ENCODE results near the gene ELAPOR2.
"Not testable (repeated sequence)": the region's sequence is repeated elsewhere in the genome, so short reads cannot be mapped to it uniquely, and the experiment has no call there.

Gene ELAPOR2

DNA sequence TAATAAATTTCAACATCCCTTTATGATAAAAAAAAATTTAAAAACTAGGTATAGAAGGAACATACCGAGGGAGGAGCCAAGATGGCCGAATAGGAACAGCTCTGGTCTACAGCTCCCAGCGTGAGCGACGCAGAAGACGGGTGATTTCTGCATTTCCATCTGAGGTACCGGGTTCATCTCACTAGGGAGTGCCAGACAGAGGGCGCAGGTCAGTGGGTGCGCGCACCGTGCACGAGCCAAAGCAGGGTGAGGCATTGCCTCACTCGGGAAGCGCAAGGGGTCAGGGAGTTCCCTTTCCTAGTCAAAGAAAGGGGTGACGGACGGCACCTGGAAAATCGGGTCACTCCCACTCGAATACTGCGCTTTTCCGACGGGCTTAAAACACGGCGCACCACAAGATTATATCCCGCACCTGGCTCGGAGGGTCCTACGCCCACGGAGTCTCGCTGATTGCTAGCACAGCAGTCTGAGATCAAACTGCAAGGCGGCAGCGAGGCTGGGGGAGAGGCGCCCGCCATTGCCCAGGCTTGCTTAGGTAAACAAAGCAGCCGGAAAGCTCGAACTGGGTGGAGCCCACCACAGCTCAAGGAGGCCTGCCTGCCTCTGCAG lies 19.7 kb downstream of the ELAPOR2 start:
- not testable (repeated sequence) for DNase-seq

DNA sequence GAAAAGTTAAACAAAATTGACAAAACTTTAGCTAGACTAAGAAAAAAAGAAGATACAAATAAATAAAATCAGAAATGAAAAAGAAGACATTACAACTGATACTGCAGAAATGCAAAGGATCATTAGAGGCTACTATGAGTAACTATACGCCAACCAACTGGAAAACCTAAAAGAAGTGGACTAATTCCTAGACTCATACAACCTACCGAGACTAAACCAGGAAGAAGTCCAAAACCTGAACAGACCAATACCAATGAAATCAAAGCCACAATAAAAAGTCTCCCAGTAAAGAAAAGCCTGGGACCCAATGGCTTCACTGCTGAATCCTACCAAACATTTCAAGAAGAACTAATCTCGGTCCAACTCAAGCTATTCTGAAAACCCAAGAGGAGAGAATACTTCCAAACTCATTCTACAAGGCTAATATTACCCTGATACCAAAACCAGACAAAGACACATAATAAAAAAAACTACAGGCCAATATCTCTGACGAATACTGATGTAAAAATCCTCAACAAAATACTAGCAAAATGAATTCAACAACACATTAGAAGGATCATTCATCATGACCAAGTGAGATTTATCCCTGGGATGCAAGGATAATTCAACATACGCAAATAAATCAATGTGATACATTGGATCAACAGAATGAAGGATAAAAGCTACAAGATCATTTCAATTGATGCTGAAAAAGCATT lies 20.3 kb downstream of the ELAPOR2 start:
- no peak for DNase-seq

DNA sequence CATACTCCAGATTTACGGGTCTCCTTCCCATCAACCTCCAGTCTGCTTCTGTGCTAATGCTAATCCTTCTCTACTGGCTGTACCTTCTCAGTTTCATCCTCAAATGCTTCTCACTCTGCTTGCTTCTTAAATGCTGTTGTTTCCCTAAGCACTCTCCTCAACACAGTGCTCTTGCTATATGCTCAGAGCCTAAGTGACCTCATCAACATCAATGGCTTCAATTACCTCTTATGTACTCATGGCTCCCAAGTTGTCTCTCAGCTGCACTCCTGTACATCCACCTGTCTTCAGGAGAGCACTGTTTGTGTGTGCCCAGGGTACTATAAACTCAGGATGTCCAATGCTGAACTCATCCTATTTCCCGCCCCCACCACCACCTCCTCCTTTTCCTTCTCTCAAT lies 22.5 kb downstream of the ELAPOR2 start:
- no peak for DNase-seq

DNA sequence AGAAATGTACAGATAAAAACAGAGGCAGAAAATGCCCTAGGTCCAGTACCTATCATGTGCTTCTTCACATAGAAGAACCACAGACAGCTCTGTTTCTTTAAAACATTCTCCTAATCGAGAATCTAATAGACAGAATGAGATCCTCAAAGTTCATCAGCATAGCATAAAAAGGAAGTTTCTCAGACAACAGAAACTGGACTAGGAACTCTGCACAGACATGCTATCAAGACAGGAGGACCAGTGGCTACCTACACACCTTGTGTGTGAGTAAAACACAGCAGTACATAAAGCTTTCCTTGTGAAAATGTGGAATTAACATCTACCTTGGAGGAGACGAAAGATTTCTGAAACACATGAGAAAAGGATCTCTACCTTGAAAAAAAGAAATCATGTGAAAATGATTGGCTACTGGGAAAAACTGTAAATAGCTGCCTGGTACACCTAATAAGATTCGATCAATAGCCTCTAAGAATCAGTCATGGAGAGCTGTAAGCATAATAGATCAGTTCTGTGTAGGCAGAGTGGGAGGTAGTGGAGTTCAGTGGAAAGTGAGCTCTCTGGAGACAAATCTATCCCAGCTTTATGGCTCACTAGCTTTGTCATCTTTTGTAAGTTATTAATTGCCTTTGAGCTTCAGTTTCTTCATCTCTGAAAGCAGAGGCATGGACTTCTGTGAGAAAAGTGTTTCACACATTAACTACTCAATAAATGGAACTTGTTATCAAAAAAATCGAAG lies 26.7 kb downstream of the ELAPOR2 start:
- no peak for DNase-seq

- DNase-seq = no peak
Measured at GRCh38 chr7:87029078-87029477, 30.4 kb downstream of the ELAPOR2 start.

GRCh38 chr7:87028636-87029035 lies 30.8 kb downstream of the ELAPOR2 start:
- DNase-seq = no peak

- no peak for DNase-seq
Measured at GRCh38 chr7:87027900-87028299, 31.6 kb downstream of the ELAPOR2 start.

- DNase-seq = no peak
Measured at GRCh38 chr7:87021285-87021684, 38.2 kb downstream of the ELAPOR2 start.

GRCh38 chr7:87016606-87017005 lies 42.8 kb downstream of the ELAPOR2 start:
- DNase-seq = no peak

DNA sequence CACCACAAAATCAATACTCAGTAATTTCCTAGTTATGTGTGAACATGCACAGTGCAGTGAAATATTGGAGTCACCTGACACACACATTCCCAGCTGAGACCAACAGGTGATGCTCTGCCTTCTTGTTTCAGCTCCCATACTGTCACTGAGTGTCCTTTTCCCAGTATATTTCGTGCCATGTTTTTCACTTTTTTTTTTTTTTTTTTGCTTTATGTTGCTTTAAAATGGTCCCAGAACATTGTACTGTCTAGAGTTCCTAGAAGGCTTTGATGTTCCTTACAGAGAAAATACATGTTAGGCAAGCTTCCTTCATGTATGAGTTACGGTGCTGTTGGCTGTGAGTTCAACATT lies 45.6 kb downstream of the ELAPOR2 start:
- DNase-seq = no peak

- no peak for DNase-seq
Measured at GRCh38 chr7:87013136-87013839, 46.2 kb downstream of the ELAPOR2 start.
